ENCODE measurements around the gene TOMM5. TPM values are rescaled to one million over a fixed set of nuclear protein-coding genes. Genes with fewer than 3 reads are reported as not detected.

Gene TOMM5
- total RNA-seq, 1 experiment from 2014 or later: 161 TPM

- no peak overlapping the region for H3K4me3 ChIP-seq (replicated peaks in 1 of 2; ENCODE audit: low read depth in 1 of 2, low read length in 2 of 2)
- no peak overlapping the region for H2AFZ ChIP-seq (ENCODE audit: low read depth, low read length, poor library complexity, severe bottlenecking)
- DNase-seq (ENCODE audit: low read depth, low spot score): no peak
- no peaks in the 10 kb centered on the region for H3K36me3 ChIP-seq (ENCODE audit: control insufficient read depth in 1 of 2, insufficient read depth in 2 of 2, low read length in 2 of 2)
- TF ChIP-seq ZNF274 (IDR thresholded peaks at IDR 0.05; ENCODE audit: low read depth, low read length) (no peak), SIN3A (IDR thresholded peaks at IDR 0.05; ENCODE audit: low read depth) (no peak), FOSL1 (IDR thresholded peaks at IDR 0.05; ENCODE audit: low read depth) (no peak), EZH2 (IDR thresholded peaks at IDR 0.05) (no peak), YY1 (IDR thresholded peaks at IDR 0.05; ENCODE audit: extremely low read depth, insufficient replicate concordance, low read depth, low read length) (no peak), JUND (IDR thresholded peaks at IDR 0.05) (no peak), POLR2AphosphoS5 (IDR thresholded peaks at IDR 0.05; ENCODE audit: low read depth, low read length) (no peak), TCF7L2 (IDR thresholded peaks at IDR 0.05; ENCODE audit: borderline replicate concordance, extremely low read depth, insufficient read depth, insufficient read length) (no peak), CTCF (IDR thresholded peaks at IDR 0.05 in 2 of 3, conservative IDR thresholded peaks at IDR 0.05 in 1 of 3; ENCODE audit: borderline replicate concordance in 1 of 3, insufficient read depth in 1 of 3, low read depth in 2 of 3, low read length in 2 of 3) (no peak), ZBTB33 (IDR thresholded peaks at IDR 0.05; ENCODE audit: extremely low read depth, insufficient replicate concordance, low read length) (no peak), ELF1 (IDR thresholded peaks at IDR 0.05; ENCODE audit: borderline replicate concordance, low read depth) (no peak), ATF3 (IDR thresholded peaks at IDR 0.05) (no peak)
- H3K9ac ChIP-seq (ENCODE audit: low read length): no peak overlapping the region
- BruUV-seq (replicated peaks): no TSS peak
- ATAC-seq: no peak
- H3K27ac ChIP-seq (ENCODE audit: low read depth, low read length): no peak overlapping the region
- RAD21 ChIA-PET (ENCODE audit: low non-redundant PET in 1 of 2, low total read pairs in 2 of 2, uncharacterized antibody in 2 of 2, unreplicated experiment in 2 of 2): no interaction called here
- no peaks in the 10 kb centered on the region for H4K20me1 ChIP-seq (ENCODE audit: insufficient read depth)
- intact Hi-C loops (cut with micrococcal nuclease): no loop called here
- CTCF ChIA-PET: no interaction called here
- peaks cover 0 to 4% of the 10 kb centered on the region in 2 experiments; a peak in 2 of 4 replicates for H3K9me3 ChIP-seq (ENCODE audit: control insufficient read depth in 1 of 2, insufficient read depth in 1 of 2, low read depth in 1 of 2, low read length in 2 of 2)
- POLR2A ChIA-PET: no interaction called here
- H3K4me2 ChIP-seq (ENCODE audit: low read length): no peak overlapping the region
- H3K27me3 ChIP-seq (ENCODE audit: insufficient read depth, low read length): no peaks in the 10 kb centered on the region
- no peaks in the 10 kb centered on the region for H3K9me2 ChIP-seq (ENCODE audit: insufficient read depth)
- peaks cover 10% of the 10 kb centered on the region; the same call in 1 of the 2 replicates for H3K79me2 ChIP-seq (ENCODE audit: insufficient read depth, low read length)
- H3K4me1 ChIP-seq (ENCODE audit: control insufficient read depth in 1 of 2, insufficient read depth in 2 of 2, low read length in 2 of 2): no peaks in the 10 kb centered on the region
Measured at GRCh38 chr9:37562826-37563225, 29.6 kb downstream of the TOMM5 start.
